NOMO-1 (cell line): Measurements from ENCODE around the gene PDE4D.

Experiments used
- DNase-seq, 2 experiments: peaks; one replicate each; lab custom pipeline; 2025; ENCODE audit not compliant: unreplicated experiment in 2 of 2; lab: John Stamatoyannopoulos, UW

PDE4D gene

GRCh38 chr5:59276325-59276675 is 617.2 kb downstream of the PDE4D start:
- no peak for DNase-seq

- peak; percentile 0 to 27 for DNase-seq
Observed at GRCh38 chr5:59275510-59276324, 617.8 kb downstream of the PDE4D start.

GRCh38 chr5:59275170-59275509 is 618.4 kb downstream of the PDE4D start:
- no peak for DNase-seq

- no peak for DNase-seq
Observed at GRCh38 chr5:59274106-59274636, 619.4 kb downstream of the PDE4D start.

DNA sequence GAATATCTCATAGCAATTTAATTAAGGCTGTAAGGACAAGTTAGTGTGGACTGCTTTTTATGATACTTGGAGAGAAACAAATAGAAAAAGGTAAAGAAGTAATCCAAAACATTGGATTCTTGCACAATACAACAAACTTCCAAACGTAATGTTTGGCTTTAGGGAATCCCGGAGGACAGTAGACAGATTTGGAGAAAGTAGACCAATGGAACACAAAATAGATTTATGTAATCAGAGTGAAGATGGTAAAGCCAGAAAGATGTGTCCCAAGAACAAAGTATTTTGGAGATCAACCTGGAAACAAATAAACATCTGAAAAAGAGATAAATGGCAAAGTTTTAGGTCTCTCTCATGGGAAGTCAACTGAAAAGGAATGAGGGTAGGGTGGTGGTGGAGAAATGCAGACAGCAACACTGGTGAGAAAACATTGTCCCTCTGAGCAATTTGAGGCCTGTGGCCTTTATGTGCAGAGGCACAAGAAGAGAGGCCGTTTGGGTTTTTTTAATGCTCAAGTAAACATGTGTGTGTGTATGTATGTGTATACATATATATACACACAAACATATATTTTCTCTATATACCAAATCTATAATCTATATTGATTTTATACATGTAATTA is 620.6 kb downstream of the PDE4D start:
- no peak for DNase-seq

DNA sequence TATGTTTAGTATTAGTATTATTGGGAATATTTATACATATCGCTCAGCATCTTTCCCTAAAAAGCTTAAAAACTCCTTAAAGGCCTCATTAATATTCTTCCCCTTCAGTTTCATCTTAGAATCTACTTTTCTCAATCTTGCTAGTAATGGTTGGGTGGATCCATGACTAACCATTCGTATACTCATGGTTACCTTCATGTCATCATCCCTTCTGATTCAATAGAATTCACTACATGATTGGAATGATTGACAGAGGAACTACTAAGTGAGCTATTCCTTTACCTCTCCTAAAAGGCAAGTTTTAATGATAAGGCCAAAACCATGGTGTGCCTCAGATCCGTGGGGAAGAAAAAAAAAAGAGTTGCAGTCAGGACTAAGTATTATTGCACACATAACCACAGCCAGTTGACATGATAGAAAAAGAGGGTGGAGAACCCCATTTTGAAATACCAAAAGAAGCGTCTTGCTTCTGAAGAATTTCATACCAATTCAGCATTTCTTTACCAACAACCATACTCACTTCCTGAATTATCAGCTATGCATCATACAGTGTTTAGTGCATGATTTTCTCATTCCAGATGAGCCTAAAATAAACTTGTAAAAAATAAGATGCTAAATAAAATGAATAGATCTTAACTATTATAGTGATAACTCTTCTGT is 624.6 kb downstream of the PDE4D start:
- DNase-seq, result no peak

- DNase-seq, result no peak
Observed at GRCh38 chr5:59267033-59267432, 626.5 kb downstream of the PDE4D start.

GRCh38 chr5:59266410-59266809 is 627.1 kb downstream of the PDE4D start:
- DNase-seq, result no peak

GRCh38 chr5:59264639-59265245 is 628.8 kb downstream of the PDE4D start:
- DNase-seq, result no peak

DNA sequence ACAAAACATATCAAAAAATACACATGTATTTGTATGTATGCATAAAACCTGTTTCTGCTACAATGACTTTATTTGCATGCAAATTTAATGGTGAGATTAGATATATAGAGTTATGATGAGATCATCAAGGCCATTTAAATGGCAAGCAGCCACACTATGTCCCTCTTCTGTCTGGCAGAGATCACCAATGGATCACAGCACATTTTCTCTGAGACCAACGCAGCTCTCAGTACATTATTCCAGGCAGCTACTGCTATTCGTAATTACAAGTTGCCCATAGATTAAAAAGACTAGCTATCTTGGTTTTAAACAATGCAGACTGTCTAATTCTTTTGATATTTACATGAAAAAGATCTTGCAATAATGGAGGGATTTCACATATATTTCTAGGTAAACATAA is 629.5 kb downstream of the PDE4D start:
- no peak for DNase-seq

DNA sequence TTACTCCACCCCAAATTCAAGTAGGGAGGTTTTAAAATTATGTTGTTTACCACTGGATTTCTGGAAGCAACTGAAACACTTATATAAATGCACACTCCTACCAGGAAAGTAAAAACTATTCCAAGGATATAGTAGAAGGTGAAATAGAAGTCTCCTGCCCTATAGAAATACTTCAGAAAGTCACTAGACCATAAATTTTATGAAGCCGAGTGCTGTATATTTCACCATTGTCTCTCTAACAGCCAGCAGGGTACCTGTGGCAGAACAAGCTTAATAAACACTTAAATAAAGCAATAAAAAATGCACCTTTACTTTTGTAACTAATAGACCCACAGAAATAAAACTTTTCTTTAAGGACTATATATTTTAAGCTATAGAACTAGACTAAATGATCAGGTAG is 631.6 kb downstream of the PDE4D start:
- no peak for DNase-seq

DNA sequence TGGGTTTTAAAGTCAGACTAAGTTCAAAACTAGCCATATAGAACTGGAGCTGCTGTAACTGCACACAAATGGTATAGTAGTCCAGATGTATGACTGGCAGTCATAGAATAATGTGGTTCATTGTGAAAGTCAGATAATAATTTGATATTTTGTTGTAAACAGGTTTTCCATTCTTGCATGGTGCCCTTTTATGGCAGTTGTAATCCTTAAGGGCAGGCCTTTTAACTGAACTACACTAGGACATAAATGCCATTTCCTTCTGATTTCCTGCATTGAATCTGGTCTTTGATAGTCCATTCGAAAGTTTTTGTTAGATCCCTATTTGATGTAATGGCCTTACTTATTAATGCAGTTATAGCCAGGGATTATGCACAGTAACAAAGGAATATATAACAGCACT is 632.6 kb downstream of the PDE4D start:
- DNase-seq, result no peak

- DNase-seq, result no peak
Observed at GRCh38 chr5:59260200-59260599, 633.3 kb downstream of the PDE4D start.

GRCh38 chr5:59259237-59259636 is 634.3 kb downstream of the PDE4D start:
- DNase-seq, result no peak

DNA sequence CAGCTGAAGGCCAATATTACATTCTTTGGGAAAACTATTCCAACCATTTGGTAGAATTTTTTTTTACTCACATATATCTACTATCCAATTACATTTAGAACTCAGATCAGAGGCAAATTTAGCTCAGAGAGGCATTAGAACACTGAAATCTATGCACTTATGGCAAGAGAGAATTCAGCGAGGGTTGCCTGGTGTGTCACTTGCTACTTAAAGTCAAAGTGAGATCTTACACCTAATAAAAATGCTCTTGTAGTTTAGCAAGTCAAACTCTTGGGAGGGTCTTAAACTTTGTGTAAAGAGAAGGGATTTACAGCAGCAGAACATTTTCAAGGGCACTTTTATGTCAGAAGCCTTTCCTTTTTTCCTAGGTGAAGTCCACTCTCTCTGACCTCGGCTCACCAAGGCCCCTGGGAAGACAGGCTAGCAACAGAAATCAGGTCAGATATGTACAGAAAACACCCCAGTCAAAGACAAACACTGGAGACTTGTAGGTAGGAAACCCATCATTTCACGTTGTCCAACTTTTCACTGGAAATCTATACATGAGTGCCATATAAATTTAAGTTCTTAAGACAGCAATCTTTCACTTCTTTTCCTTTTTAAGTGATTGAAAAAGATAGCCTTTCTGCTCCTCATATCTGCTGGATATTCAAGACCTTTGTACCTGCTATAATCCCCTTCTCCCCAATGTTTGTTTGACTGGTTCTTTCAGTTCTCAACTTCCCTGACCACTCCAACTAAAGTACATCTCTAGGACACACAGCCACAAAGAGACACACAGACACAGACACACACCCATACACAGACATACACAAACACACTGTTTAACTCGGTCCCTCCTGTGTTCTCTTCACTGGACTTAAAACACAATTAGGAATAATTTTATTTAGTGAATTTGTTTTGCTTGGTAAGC is 635.8 kb downstream of the PDE4D start:
- DNase-seq, result no peak

DNA sequence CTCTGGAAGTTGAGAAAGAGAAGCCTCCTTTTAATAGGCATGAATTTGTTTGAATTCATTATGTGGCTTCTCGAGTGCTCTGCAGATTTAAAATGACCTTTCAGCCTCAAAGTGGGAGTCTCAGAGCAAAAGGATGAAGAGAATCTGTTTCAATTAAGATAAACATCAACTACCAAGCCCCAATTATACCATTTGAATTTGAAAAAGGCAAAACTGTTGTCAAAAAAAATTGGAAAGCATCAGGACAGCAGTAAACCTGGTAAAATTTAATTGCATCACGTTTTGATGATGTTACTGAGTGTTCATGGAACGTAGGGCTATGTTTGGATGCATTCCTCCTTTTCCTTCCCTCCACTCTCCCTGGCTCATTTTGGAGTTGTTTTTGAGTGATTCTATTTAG is 637.2 kb downstream of the PDE4D start:
- DNase-seq, result no peak

GRCh38 chr5:59254055-59254687 is 639.4 kb downstream of the PDE4D start:
- no peak for DNase-seq

- DNase-seq, result no peak
Observed at GRCh38 chr5:59253625-59254024, 639.9 kb downstream of the PDE4D start.

DNA sequence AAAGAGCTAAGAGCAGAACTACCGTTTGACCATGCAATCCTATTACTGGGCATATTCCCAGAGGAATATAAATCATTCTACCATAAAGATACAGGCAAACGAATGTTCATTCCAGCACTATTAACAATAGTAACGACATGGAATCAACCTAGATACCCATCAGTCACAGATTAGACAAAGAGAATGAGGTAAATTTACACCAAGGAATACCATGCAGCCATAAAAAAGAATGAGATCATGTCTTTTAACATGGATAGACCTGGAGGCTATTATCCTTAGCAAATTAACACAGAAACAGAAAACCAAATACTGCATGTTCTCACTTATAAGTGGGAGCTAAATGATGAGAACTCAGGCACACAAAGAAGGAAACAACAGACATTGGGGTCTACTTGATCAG is 641.9 kb downstream of the PDE4D start:
- DNase-seq, result no peak

DNA sequence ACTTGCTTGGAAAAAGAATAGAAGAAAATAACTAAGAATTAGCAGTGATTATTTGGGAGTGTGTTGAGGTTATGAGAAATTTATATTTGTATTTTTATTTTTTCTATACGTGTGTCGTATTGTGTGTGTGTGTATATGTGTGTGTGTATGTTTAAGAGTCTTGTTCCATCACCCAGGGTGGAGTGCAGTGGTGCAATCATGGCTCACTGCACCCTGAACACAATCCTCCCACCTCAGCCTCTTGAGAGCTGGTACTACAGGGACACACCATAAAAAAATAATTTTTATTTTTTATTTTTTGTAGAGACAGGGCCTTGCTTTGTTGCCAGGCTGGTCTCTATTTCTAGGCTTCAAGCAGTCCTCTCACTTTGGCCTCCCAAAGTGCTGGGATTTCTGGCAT is 643.8 kb downstream of the PDE4D start:
- DNase-seq, result no peak
